ENCODE results near the gene KLF3. TPM values are rescaled to one million over a fixed set of nuclear protein-coding genes. Genes with fewer than 3 reads are reported as not detected.

Gene KLF3
- total and polyA plus RNA-seq, 9 of the 15 experiments (the other 6 are each of a cell fraction or from before 2014, with no cell fraction given), result 9.9 to 47.2 (median 18.1) TPM

- TF ChIP-seq BRF1 (IDR thresholded peaks at IDR 0.05; ENCODE audit: borderline replicate concordance, extremely low read depth, insufficient read length) (no peak), SMARCA4 (IDR thresholded peaks at IDR 0.05) (peak; percentile 93), MEF2A (IDR thresholded peaks at IDR 0.05; ENCODE audit: control insufficient read depth, low read depth, low read length) (peak; percentile 2; the same call in 1 of the 2 replicates), ZNF766 (CRISPR knock-in tag; conservative IDR thresholded peaks at IDR 0.05) (no peak; the same call in 1 of the 2 replicates), STAT5B (CRISPR knock-in tag; IDR thresholded peaks at IDR 0.05) (no peak), CBX3 (IDR thresholded peaks at IDR 0.05; ENCODE audit: borderline replicate concordance in 1 of 2, low read length in 2 of 2) (0 out of 3 replicates have a peak, but pooled peaks of 1 of the 2 experiments have one; percentile 34), MTA3 (IDR thresholded peaks at IDR 0.05; ENCODE audit: borderline replicate concordance) (peak; percentile 97), PRPF4 (IDR thresholded peaks at IDR 0.05; ENCODE audit: insufficient read depth, low read depth, low read length, poor library complexity, severe bottlenecking) (no peak), HEY1 (CRISPR knock-in tag; IDR thresholded peaks at IDR 0.05; ENCODE audit: borderline replicate concordance) (no peak), DIDO1 (tag; IDR thresholded peaks at IDR 0.05; ENCODE audit: low read depth) (no peak), BCOR (IDR thresholded peaks at IDR 0.05) (peak; percentile 41), PCBP1 (IDR thresholded peaks at IDR 0.05; ENCODE audit: low read depth, low read length, poor library complexity, severe bottlenecking) (no peak), JUN (IDR thresholded peaks at IDR 0.05; ENCODE audit: borderline replicate concordance, low read depth, low read length) (peak; percentile 82), JUN (CRISPR knock-in tag; IDR thresholded peaks at IDR 0.05; ENCODE audit: borderline replicate concordance) (0 out of 2 replicates have a peak, but pooled peaks have one; percentile 69), NFIC (IDR thresholded peaks at IDR 0.05) (peak; percentile 78), NCOA4 (IDR thresholded peaks at IDR 0.05; ENCODE audit: partially characterized antibody) (no peak), ZNF143 (CRISPR knock-in tag; IDR thresholded peaks at IDR 0.05) (no peak), HDAC3 (IDR thresholded peaks at IDR 0.05; ENCODE audit: borderline replicate concordance, partially characterized antibody) (peak; percentile 88), ZNF124 (CRISPR knock-in tag; IDR thresholded peaks at IDR 0.05) (no peak), ZC3H11A (IDR thresholded peaks at IDR 0.05; ENCODE audit: low read depth, low read length) (no peak), ZNF175 (CRISPR knock-in tag; IDR thresholded peaks at IDR 0.05; ENCODE audit: low read depth) (0 out of 2 replicates have a peak, but pooled peaks have one; percentile 43)
- TF ChIP-seq, protein P1, sequence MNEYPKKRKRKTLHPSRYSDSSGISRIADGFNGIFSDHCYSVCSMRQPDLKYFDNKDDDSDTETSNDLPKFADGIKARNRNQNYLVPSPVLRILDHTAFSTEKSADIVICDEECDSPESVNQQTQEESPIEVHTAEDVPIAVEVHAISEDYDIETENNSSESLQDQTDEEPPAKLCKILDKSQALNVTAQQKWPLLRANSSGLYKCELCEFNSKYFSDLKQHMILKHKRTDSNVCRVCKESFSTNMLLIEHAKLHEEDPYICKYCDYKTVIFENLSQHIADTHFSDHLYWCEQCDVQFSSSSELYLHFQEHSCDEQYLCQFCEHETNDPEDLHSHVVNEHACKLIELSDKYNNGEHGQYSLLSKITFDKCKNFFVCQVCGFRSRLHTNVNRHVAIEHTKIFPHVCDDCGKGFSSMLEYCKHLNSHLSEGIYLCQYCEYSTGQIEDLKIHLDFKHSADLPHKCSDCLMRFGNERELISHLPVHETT (CRISPR knock-in tag; conservative IDR thresholded peaks at IDR 0.05 in 1 of 2, IDR thresholded peaks at IDR 0.05 in 1 of 2), result peak in 1 of 2 experiments; percentile 43; a peak in 1 of 4 replicates
- TF ChIP-seq, protein P2, sequence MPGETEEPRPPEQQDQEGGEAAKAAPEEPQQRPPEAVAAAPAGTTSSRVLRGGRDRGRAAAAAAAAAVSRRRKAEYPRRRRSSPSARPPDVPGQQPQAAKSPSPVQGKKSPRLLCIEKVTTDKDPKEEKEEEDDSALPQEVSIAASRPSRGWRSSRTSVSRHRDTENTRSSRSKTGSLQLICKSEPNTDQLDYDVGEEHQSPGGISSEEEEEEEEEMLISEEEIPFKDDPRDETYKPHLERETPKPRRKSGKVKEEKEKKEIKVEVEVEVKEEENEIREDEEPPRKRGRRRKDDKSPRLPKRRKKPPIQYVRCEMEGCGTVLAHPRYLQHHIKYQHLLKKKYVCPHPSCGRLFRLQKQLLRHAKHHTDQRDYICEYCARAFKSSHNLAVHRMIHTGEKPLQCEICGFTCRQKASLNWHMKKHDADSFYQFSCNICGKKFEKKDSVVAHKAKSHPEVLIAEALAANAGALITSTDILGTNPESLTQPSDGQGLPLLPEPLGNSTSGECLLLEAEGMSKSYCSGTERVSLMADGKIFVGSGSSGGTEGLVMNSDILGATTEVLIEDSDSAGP (CRISPR knock-in tag; IDR thresholded peaks at IDR 0.05), result no peak
- TF ChIP-seq, protein P3, sequence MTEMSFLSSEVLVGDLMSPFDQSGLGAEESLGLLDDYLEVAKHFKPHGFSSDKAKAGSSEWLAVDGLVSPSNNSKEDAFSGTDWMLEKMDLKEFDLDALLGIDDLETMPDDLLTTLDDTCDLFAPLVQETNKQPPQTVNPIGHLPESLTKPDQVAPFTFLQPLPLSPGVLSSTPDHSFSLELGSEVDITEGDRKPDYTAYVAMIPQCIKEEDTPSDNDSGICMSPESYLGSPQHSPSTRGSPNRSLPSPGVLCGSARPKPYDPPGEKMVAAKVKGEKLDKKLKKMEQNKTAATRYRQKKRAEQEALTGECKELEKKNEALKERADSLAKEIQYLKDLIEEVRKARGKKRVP (CRISPR knock-in tag; IDR thresholded peaks at IDR 0.05), result 0 out of 2 replicates have a peak, but pooled peaks have one; percentile 45
Measured at GRCh38 chr4:38667085-38667893, 3.3 kb downstream of the KLF3 start (continued).

Data from K562 (cell line).